ENCODE results near the gene SEPTIN8.
"Not testable (repeated sequence)": the region's sequence is repeated elsewhere in the genome, so short reads cannot be mapped to it uniquely, and the experiment has no call there.

Gene SEPTIN8

DNA sequence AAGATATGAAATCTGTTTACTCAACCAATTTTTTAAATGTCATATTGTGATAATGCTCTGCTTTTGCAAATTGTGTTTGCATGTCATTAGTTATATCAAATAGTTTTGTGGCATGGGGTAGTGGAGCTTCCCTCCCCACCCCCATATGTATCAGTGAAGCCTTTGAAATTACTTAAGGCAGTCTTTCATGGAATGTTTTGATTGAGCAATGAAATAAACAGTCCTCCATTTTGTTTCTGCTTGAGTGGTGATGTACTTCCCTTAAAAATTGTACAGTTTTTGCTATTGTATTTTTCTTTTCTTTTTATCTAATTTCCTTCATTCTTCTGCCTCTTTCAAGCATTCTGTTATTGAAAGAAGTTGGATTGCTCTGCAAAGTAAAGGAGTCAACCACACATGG lies 39.5 kb upstream of the SEPTIN8 start:
- ATAC-seq (replicated peaks) (no peak), DNase-seq (no peak)
- Mint-ChIP-seq H3K4me3 (no peak overlapping the region), H3K36me3 (no peaks in the 10 kb centered on the region), H3K27me3 (peaks cover 26 to 51% of the 10 kb centered on the region in 2 donors), H3K9me3 (no peaks in the 10 kb centered on the region), H3K27ac (no peak overlapping the region), H3K4me1 (peaks cover 14 to 26% of the 10 kb centered on the region in 2 donors)

DNA sequence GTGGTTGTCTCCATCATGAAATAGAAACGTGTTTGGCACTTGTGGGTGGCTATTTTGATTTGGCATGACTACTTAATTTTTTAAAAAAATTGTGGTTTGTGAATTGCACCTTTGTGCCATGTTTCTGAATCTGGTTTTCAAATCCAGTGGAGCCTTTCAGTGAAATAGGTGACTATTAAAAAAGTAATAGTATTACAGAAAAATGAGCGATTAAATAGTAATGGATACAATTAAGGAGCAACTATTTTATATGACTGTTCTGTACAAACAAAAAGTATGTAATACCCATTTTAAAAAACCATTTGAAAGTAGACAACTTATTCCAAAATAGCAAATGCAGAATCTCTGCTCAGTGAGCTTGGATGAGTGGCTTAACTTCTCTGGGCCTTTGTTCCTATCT lies 39.0 kb upstream of the SEPTIN8 start:
- Mint-ChIP-seq H3K4me3 (no peak overlapping the region), H3K27ac (no peak overlapping the region), H3K9me3 (no peaks in the 10 kb centered on the region), H3K4me1 (peaks cover 14 to 26% of the 10 kb centered on the region in 2 donors), H3K36me3 (no peaks in the 10 kb centered on the region), H3K27me3 (peaks cover 31 to 48% of the 10 kb centered on the region in 2 donors)
- ATAC-seq (replicated peaks) = no peak
- DNase-seq = no peak

DNA sequence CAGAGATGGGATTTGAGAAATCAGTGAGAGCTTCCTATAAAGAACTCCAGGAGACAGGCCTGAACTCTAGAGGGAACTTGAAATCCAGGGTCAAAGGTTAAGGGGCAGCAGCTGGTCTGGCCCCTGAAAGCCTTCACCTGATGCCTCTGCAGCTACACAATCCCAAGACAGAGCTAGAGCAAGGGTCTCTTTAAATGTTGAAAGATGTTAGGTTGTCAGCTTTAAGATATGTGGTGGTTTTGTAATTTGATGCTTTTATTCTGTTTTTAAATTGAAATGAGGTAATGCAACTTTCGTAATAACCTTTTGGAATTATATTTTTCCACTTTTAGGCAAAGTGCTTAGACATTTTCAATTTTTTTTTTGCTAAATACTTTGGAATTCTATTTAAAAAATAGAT lies 38.4 kb upstream of the SEPTIN8 start:
- no peaks in the 10 kb centered on the region for H3K36me3 Mint-ChIP-seq

DNA sequence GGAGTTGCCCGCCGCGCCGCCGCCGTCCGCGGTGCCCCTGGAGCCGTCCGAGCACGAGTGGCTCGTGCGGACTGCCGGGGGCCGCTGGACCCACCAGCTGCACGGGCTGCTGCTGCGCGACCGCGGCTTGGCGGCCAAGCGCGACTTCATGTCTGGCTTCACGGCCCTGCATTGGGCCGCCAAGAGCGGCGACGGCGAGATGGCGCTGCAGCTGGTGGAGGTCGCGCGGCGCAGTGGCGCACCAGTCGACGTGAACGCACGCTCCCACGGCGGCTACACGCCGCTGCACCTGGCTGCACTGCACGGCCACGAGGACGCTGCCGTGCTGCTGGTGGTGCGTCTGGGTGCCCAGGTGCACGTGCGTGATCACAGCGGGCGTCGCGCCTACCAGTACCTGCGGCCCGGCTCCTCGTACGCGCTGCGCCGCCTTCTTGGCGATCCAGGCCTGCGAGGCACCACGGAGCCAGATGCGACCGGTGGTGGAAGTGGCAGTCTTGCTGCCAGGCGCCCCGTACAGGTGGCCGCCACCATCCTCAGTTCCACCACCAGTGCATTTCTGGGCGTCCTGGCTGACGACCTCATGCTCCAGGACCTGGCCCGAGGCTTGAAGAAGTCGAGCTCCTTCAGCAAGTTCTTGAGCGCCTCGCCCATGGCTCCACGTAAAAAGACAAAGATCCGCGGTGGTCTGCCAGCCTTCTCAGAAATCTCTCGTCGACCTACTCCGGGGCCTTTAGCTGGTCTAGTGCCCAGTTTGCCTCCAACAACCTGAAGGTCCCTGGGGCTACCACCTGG lies 37.7 kb upstream of the SEPTIN8 start:
- Mint-ChIP-seq H3K27me3 (peaks cover 40 to 49% of the 10 kb centered on the region in 2 donors), H3K4me3 (peak overlapping the region; percentile 50 to 51), H3K27ac (peak overlapping the region; percentile 87), H3K9me3 (no peaks in the 10 kb centered on the region), H3K4me1 (peaks cover 12 to 18% of the 10 kb centered on the region in 2 donors), H3K36me3 (no peaks in the 10 kb centered on the region)
- ATAC-seq (replicated peaks) = no peak
- no peak for DNase-seq

More for the DNA sequence above, 38.4 kb upstream of the SEPTIN8 start:
- H3K4me1 Mint-ChIP-seq = peaks cover 14 to 26% of the 10 kb centered on the region in 2 donors
- peaks cover 37 to 49% of the 10 kb centered on the region in 2 donors for H3K27me3 Mint-ChIP-seq
- ATAC-seq (replicated peaks) = no peak
- peak overlapping the region; percentile 50 to 51 for H3K4me3 Mint-ChIP-seq
- no peak for DNase-seq
- no peaks in the 10 kb centered on the region for H3K9me3 Mint-ChIP-seq
- H3K27ac Mint-ChIP-seq = no peak overlapping the region

DNA sequence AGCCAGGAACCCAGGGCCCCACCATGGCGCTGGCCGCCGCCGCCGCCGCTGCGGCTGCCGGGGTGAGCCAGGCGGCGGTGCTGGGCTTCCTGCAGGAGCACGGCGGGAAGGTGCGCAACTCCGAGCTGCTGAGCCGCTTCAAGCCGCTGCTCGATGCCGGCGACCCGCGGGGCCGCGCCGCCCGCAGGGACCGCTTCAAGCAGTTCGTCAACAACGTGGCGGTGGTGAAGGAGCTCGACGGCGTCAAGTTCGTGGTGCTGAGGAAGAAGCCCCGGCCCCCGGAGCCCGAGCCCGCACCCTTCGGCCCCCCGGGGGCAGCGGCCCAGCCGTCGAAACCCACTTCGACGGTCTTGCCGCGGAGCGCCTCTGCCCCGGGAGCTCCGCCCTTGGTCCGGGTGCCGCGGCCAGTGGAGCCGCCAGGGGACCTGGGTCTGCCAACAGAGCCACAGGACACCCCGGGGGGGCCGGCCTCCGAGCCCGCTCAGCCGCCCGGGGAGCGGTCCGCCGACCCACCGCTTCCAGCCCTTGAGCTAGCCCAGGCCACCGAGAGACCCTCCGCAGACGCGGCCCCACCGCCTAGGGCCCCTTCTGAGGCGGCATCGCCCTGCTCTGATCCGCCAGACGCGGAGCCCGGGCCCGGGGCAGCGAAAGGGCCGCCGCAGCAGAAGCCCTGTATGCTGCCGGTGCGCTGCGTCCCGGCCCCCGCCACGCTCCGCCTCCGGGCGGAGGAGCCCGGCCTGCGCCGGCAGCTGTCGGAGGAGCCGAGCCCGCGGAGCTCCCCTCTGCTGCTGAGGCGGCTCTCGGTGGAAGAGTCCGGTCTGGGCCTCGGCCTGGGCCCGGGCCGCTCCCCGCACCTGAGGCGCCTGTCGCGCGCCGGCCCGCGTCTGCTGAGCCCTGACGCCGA lies 36.8 kb upstream of the SEPTIN8 start:
- H3K4me1 Mint-ChIP-seq = peaks cover 8 to 12% of the 10 kb centered on the region in 2 donors
- peak overlapping the region in 1 of 2 donors; percentile 28 for H3K4me3 Mint-ChIP-seq
- no peaks in the 10 kb centered on the region for H3K9me3 Mint-ChIP-seq
- no peaks in the 10 kb centered on the region for H3K36me3 Mint-ChIP-seq
- no peak overlapping the region for H3K27ac Mint-ChIP-seq
- peaks cover 41 to 49% of the 10 kb centered on the region in 2 donors for H3K27me3 Mint-ChIP-seq
- peak; percentile 31 to 39 for ATAC-seq (replicated peaks)
- DNase-seq = no peak

DNA sequence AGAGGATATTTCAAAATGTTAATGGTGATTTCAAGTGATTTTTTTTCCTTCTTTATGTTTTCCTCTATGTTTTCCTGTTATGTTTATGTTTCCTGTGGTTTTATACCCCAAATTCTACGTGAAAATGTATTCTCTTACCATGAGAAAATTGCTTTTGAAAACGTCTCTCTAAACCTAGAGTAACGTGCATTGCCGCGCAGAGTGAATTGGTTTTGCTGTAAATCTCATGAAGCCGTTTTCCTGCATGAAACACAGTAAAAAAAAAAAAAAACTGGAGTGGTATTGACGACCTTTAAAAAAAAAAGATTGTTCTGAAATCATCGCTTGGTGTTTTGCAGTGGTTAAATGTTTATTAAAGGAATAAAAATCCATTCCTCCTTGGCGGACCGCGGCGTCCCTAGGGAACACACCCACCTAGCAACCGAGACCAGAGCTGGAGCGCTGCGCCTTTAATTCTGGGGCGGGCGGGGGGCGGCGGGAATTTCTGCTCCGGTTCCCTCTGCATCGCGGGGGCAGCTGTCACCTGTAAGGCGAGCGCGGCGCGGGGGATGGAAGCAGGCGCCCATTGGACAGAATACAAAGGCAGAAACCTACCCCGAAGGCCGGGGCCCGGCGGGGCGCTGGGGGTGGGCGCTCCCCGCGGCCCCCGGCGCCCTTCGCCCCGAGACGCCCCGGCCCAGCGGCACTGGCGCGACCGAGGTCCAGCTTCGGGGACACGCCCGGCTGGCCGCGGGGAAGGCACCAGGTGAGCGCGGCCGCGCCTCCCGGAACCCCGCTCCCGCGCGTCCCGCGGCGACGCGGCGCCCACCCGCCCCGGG lies 36.0 kb upstream of the SEPTIN8 start, which contains the start of gene SOWAHA:
Gene SOWAHA (plus strand): TSS at position 522 of the 818 bp plus-strand sequence. CDS start 320 bp downstream, outside the sequence.
- Mint-ChIP-seq H3K9me3 (no peaks in the 10 kb centered on the region), H3K27ac (peak within 1 kb of the TSS; percentile 20), H3K4me1 (peaks cover 8 to 12% of the 10 kb centered on the region in 2 donors), H3K4me3 (peak within 1 kb of the TSS; percentile 70), H3K27me3 (peaks cover 41 to 46% of the 10 kb centered on the region in 2 donors), H3K36me3 (no peaks in the 10 kb centered on the region)
- ATAC-seq (replicated peaks) (peak in 1 of 2 donors; percentile 10), DNase-seq (no peak)

DNA sequence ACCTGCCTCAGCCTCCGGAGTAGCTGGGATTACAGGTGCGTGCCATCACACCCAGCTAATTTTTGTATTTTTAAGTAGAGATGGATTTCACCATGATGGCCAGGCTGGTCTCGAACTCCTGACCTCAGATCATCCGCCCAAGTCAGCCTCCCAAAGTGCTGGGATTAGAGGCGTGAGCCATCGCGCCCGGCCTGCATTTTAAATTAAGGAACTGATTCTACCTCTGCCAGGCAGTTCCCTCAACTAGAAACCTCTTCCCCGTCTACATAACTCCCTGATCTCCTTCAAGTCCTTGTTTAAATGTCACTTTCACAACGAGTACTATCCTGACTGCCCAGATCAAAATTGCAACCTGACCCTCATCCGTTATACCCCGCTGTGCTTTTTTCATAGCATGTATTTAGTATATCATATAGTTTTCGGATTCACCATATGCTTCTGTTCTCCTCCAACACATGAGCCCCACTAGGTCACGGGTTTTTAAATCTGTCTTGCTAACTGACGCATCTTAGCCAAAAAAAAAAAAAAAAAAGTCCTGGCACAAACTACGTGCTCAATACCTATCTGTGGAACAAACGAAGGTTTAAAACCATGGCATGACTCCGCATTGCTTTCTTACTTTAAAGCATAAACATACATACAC lies 35.2 kb upstream of the SEPTIN8 start:
- DNase-seq (no peak), ATAC-seq (replicated peaks) (peak; percentile 47 to 51)
- Mint-ChIP-seq H3K36me3 (no peaks in the 10 kb centered on the region), H3K27me3 (peaks cover 45 to 48% of the 10 kb centered on the region in 2 donors), H3K9me3 (no peaks in the 10 kb centered on the region), H3K27ac (no peak overlapping the region), H3K4me1 (peaks cover 8 to 12% of the 10 kb centered on the region in 2 donors), H3K4me3 (peak overlapping the region; percentile 27 to 70)

DNA sequence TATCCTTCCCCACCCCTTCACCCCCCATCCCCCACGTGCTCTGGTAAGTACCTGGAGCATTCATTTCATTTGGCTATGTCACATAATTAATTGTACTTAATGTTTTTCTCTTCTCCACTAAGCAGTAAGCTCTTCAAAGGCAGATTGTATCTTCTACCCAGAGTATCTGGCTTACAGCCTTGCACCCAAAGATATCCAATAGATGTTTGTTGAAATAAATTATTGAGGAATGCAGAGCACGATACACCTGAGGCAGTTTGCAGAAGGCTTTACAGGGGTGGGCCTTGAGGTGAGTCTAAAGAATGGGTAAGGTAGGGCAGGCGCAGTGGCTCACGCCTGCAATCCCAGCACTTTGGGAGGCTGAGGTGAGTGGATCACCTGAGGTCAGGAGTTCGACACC lies 33.6 kb upstream of the SEPTIN8 start:
- ATAC-seq (replicated peaks) = no peak
- no peaks in the 10 kb centered on the region for H3K36me3 Mint-ChIP-seq

DNA sequence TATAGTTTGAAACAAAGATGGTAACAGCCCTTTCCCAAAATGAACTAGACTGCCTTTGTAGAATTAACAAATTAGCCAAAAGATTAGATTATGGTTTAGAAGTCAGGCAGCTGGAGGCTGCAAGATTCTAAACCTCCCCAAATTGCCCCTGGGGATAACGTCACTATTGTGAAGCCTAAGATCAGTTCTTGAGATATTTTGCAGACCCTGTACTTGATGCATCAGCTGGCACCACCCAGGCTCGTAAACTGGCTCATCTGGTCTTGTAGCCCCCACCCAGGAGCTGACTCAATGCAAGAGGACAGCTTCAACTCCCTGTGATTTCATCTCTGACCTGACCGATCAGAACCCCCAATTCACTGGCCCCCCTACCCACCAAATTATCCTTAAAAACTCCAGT lies 31.8 kb upstream of the SEPTIN8 start:
- no peak for ATAC-seq (replicated peaks)

More for the DNA sequence above, 33.6 kb upstream of the SEPTIN8 start:
- Mint-ChIP-seq H3K4me1 (peaks cover 8 to 12% of the 10 kb centered on the region in 2 donors), H3K4me3 (no peak overlapping the region), H3K27me3 (peaks cover 46 to 50% of the 10 kb centered on the region in 2 donors), H3K9me3 (no peaks in the 10 kb centered on the region), H3K27ac (no peak overlapping the region)
- DNase-seq = no peak

DNA sequence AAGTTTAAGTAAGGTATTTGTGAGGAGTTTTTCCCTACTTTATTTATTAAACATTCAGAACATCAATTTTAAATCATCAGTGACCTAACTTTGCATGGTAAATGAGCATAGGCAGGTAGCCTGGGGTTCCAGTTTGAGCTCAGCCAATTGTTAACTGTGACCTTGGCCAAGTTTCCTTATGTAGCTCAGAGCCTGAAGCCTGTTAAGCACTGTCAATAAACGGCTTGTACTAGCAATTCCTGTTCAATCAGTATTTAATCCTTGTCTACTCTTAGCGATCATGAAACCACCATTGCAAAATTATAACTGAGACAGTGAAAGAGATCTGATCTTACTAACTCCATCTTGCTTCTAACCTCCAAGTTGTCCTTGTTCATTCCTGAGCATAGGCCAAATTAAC lies 31.4 kb upstream of the SEPTIN8 start:
- H3K27me3 Mint-ChIP-seq = peaks cover 51 to 60% of the 10 kb centered on the region in 2 donors
- no peak for DNase-seq
- H3K27ac Mint-ChIP-seq = no peak overlapping the region
- H3K36me3 Mint-ChIP-seq = no peaks in the 10 kb centered on the region
- no peaks in the 10 kb centered on the region for H3K9me3 Mint-ChIP-seq
- H3K4me3 Mint-ChIP-seq = no peak overlapping the region
- H3K4me1 Mint-ChIP-seq = peaks cover 11 to 20% of the 10 kb centered on the region in 2 donors
- no peak for ATAC-seq (replicated peaks)

More for the DNA sequence above, 31.8 kb upstream of the SEPTIN8 start:
- H3K4me1 Mint-ChIP-seq = peaks cover 11 to 19% of the 10 kb centered on the region in 2 donors
- no peaks in the 10 kb centered on the region for H3K9me3 Mint-ChIP-seq
- H3K27me3 Mint-ChIP-seq = peaks cover 51 to 57% of the 10 kb centered on the region in 2 donors
- no peak overlapping the region for H3K4me3 Mint-ChIP-seq
- H3K36me3 Mint-ChIP-seq = no peaks in the 10 kb centered on the region
- no peak for DNase-seq
- H3K27ac Mint-ChIP-seq = no peak overlapping the region

DNA sequence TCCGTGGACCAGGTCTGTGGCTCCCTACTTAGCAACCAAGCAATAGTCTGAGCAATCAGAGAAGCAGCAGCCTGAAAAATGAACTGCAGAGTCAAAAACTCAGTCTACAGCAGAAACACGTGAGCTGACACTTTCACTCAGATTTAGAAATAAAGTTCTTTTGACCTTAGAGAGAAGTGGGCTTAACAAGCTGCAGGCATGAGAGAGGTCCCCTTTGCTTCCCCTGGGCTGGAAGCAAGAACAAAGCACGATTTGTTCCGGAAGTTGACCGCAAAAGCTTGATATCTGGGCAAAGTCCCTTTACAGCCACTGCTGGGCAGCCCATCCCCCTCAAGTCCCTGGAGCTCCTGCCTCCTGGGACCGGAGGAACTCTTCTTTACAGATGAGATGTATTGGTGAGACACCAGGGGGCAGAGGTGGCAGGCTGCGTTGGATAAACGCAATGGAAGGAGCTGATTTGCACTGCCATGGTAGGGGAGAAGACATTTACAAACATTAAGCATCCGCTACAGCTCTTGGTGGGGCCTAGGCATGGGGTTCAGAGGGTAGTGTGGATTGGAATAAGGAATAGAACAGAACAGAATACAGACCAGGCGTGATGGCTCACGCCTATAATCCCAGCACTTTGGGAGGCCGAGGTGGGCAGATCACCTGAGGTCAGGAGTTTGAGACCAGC lies 30.3 kb upstream of the SEPTIN8 start:
- DNase-seq = no peak
- no peaks in the 10 kb centered on the region for H3K36me3 Mint-ChIP-seq
- H3K4me3 Mint-ChIP-seq = no peak overlapping the region
- H3K27me3 Mint-ChIP-seq = peaks cover 44 to 63% of the 10 kb centered on the region in 2 donors
- H3K9me3 Mint-ChIP-seq = no peaks in the 10 kb centered on the region
- peaks cover 6 to 12% of the 10 kb centered on the region in 2 donors for H3K4me1 Mint-ChIP-seq
- no peak overlapping the region for H3K27ac Mint-ChIP-seq
- ATAC-seq (replicated peaks) = no peak

DNA sequence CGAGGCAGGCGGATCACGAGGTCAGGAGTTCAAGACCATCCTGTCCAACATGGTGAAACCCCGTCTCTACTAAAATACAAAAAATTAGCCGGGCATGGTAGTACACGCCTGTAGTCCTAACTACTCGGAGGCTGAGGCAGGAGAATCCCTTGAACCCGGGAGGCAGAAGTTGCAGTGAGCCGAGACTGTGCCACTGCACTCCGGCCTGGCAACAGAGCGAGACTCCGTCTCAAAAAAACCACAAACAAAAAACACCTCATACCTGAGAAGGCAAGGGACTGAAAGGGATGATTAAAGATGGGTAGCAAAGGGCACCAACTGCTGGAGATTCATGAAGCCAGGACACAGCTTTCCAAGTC lies 29.7 kb upstream of the SEPTIN8 start:
- H3K36me3 Mint-ChIP-seq = not testable (repeated sequence)

DNA sequence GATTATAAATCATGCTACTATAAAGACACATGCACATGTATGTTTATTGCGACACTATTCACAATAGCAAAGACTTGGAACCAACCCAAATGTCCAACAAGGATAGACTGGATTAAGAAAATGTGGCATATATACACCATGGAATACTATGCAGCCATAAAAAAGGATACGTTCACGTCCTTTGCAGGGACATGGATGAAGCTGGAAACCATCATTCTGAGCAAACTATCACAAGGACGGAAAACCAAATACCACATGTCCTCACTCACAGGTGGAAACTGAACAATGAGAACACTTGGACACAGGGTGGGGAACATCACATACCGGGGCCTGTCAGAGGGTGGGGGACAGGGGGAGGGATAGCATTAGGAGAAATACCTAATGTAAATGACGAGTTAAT lies 28.8 kb upstream of the SEPTIN8 start:
- H3K4me1 Mint-ChIP-seq; DNase-seq; H3K9me3 Mint-ChIP-seq; H3K4me3 Mint-ChIP-seq; H3K36me3 Mint-ChIP-seq; ATAC-seq (replicated peaks); H3K27ac Mint-ChIP-seq: not testable (repeated sequence)
- peaks cover 39 to 69% of the 10 kb centered on the region in 2 donors for H3K27me3 Mint-ChIP-seq

More for the DNA sequence above, 29.7 kb upstream of the SEPTIN8 start:
- H3K4me1 Mint-ChIP-seq; H3K9me3 Mint-ChIP-seq; ATAC-seq (replicated peaks); H3K27ac Mint-ChIP-seq; DNase-seq; H3K4me3 Mint-ChIP-seq: not testable (repeated sequence)
- H3K27me3 Mint-ChIP-seq = peaks cover 46 to 64% of the 10 kb centered on the region in 2 donors
